ENCODE measurements around the gene IL17A.

IL17A gene

GRCh38 chr6:52216932-52217575 lies 30.9 kb downstream of the IL17A start:
- no peak for DNase-seq (ENCODE audit: low spot score)

DNA sequence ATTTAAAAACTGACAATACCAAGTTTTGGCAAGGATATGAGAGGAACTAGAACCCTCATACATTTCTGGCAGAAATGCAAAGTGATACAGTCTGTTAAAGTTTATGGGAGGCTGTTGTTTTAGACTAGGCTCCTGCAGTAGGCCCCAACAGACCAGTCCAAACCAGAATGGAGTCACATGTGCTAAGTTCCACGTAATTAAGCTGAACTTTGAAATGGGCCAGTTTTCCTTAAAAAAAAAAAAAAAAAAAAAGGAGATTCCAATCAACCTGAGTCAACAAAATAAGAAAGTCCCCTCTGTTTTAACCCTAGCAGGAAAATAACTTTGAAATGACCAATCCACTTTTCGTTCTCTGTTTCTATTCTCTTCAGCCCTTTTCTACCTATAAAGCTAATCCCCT lies 31.6 kb downstream of the IL17A start:
- no peak for DNase-seq (ENCODE audit: low spot score)

GRCh38 chr6:52221302-52221701 lies 35.1 kb downstream of the IL17A start:
- DNase-seq (ENCODE audit: low spot score): no peak

GRCh38 chr6:52227495-52227894 lies 41.3 kb downstream of the IL17A start:
- DNase-seq (ENCODE audit: low spot score): no peak

GRCh38 chr6:52230685-52231084 lies 44.5 kb downstream of the IL17A start:
- DNase-seq (ENCODE audit: low spot score): no peak

DNA sequence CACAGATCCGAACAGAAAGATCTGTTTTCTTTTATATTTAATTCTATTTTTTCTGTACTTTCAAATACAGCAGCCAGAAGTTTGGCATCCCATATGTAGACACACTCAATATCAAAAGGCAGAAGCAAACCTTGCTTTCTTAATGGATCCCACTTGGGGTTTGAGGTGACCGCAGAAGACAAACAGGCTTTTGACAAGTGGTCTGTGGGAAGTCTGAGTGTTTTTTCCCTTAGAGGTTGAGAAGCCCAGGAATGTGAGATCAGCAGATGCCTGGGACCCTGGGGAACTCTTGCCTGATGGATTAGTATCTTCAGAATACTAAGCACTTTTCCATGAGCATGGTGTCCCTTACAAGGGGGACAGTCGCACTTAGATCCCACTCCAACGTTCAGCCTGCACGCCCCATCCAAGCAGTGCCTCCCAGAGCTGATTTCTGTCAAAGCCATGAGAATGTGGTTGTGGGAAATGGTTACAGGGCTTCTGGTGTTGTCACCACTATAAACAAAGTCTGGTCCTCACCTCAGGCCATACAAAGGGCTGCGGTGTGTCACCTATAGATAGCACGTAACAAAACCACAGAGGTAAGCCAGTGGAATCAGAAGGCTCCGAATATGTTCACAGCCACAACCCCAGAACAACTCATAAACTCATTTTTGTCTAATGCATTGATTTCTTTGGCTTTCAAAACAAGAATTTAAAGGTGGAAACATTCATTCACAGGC lies 45.4 kb downstream of the IL17A start:
- DNase-seq (ENCODE audit: low spot score): no peak

DNA sequence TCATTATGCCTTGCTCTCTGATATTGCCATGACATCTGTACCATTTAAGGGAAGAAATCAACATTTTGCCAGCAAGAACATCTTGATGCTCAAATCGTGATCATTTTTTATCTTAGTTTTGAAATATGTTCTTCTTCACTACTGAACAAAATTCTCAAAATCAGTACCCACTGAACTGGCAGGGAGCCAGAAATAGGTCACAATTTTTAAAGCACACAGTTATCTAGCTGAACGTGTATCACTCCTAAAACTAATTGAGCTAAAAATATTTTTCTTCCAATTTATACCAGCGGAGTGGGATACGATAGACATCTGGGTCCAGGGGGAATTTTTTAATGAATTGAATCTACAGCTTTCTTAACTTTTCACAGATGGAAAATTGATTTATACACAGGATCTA lies 46.8 kb downstream of the IL17A start:
- DNase-seq (ENCODE audit: low spot score): no peak

GRCh38 chr6:52233975-52234823 lies 48.0 kb downstream of the IL17A start:
- no peak for DNase-seq (ENCODE audit: low spot score)

Data from hematopoietic multipotent progenitor cell treated with erythropoietin and hydrocortisone succinate and interleukin-3 and kit ligand, for 15 days (in vitro differentiated cells).